Measurements from ENCODE around the gene DLGAP4. TPM values are rescaled to one million over a fixed set of nuclear protein-coding genes. Genes with fewer than 3 reads are reported as not detected.

DLGAP4 gene
- total and polyA plus RNA-seq, 10 of the 15 experiments (the other 5 are each of a cell fraction or from before 2014, with no cell fraction given), result 0.42 to 43.3 (median 19.0) TPM

GRCh38 chr20:36309643-36310042, 3.5 kb downstream of the DLGAP4 start:
- POLR2A ChIA-PET, result no interaction called here
- no peak for ATAC-seq
- CTCF ChIA-PET, result no interaction called here
- DNase-seq (ENCODE audit: low read depth, low spot score), result no peak
- no peaks in the 10 kb centered on the region for H3K4me1 ChIP-seq (ENCODE audit: control insufficient read depth, insufficient read depth, low read length)
- TF ChIP-seq REST (IDR thresholded peaks at IDR 0.05; ENCODE audit: low read depth, low read length) (no peak), ZNF592 (IDR thresholded peaks at IDR 0.05) (no peak), ZBED1 (IDR thresholded peaks at IDR 0.05; ENCODE audit: borderline replicate concordance) (no peak), ZBTB33 (IDR thresholded peaks at IDR 0.05) (no peak)
- in situ Hi-C loops (cut with MboI), result no loop called here
- SMC1A ChIA-PET (ENCODE audit: uncharacterized antibody, unreplicated experiment), result no interaction called here
- no peak overlapping the region for H2AFZ ChIP-seq (ENCODE audit: control insufficient read depth, low read depth, low read length)
- 1% methylated on average over 3 of the region's 3 CpGs for WGBS (ENCODE audit: insufficient coverage, insufficient replicate concordance, low lambda C conversion rate, missing lambda C conversion rate)
- no peaks in the 10 kb centered on the region for H3K36me3 ChIP-seq (ENCODE audit: control insufficient read depth in 2 of 2, insufficient read depth in 2 of 2, low read length in 1 of 2)
- peaks cover 11 to 13% of the 10 kb centered on the region in 2 experiments for H3K27me3 ChIP-seq (replicated peaks in 1 of 2; ENCODE audit: control insufficient read depth in 2 of 2, insufficient read depth in 2 of 2, low read length in 1 of 2)
- FAIRE-seq, result no peak
- no peaks in the 10 kb centered on the region for H4K20me1 ChIP-seq (ENCODE audit: control insufficient read depth, insufficient read depth)
- H3K9me3 ChIP-seq (replicated peaks; ENCODE audit: control insufficient read depth, insufficient read depth, low read length), result no peaks in the 10 kb centered on the region
- no TSS peak for BruUV-seq (replicated peaks)
- H3K4me3 ChIP-seq, result no peak overlapping the region
- no peak overlapping the region for H3K4me2 ChIP-seq (ENCODE audit: control insufficient read depth, insufficient read depth)
- intact Hi-C loops (cut with micrococcal nuclease; ENCODE audit: unreplicated experiment), result no loop called here
- RAD21 ChIA-PET (ENCODE audit: unreplicated experiment), result no interaction called here
- H3K79me2 ChIP-seq (ENCODE audit: control insufficient read depth, insufficient read depth, low read length), result no peaks in the 10 kb centered on the region
- no peak overlapping the region for H3K9ac ChIP-seq (ENCODE audit: control insufficient read depth, insufficient read depth, low read length)
- H3K27ac ChIP-seq (ENCODE audit: control insufficient read depth, insufficient read depth), result no peak overlapping the region

Data from GM12878 (cell line).